Measurements from ENCODE around the gene NCOA1. TPM values are rescaled to one million over a fixed set of nuclear protein-coding genes. Genes with fewer than 3 reads are reported as not detected.
"Not testable (repeated sequence)": the region's sequence is repeated elsewhere in the genome, so short reads cannot be mapped to it uniquely, and the experiment has no call there.

The NCOA1 gene
- total and polyA plus RNA-seq, 2 donors (not counting 3 experiments of a cell fraction or from before 2014, with no cell fraction given) = 11.4 to 14.1 TPM

- BruUV-seq (replicated peaks) = no TSS peak
These were observed 57.0 kb downstream of the NCOA1 start for GRCh38 chr2:24548058-24548457.

GRCh38 chr2:24550301-24550700, 59.2 kb downstream of the NCOA1 start:
- FAIRE-seq; H3K9me1 ChIP-seq (replicated peaks; ENCODE audit: control insufficient read depth, extremely low read depth, insufficient read depth, low read length); CTCF ChIA-PET; H3K4me2 ChIP-seq (ENCODE audit: insufficient read depth, low read length); H3K9me3 ChIP-seq (replicated peaks; ENCODE audit: control insufficient read depth, insufficient read depth, low read length); H4K20me1 ChIP-seq (replicated peaks; ENCODE audit: control insufficient read depth, extremely low read depth, insufficient read depth, low read length); dilution Hi-C loops (cut with MboI; ENCODE audit: extremely low pct_ligation_motif_present, low sequenced_read_pairs); H3K27ac ChIP-seq (ENCODE audit: insufficient read depth, low read depth, low read length); H3K36me3 ChIP-seq (ENCODE audit: control insufficient read depth in 2 of 2, extremely low read depth in 1 of 2, insufficient read depth in 2 of 2, low read length in 2 of 2); intact Hi-C loops (cut with micrococcal nuclease); H2AFZ ChIP-seq (ENCODE audit: low read depth, low read length); H3K9ac ChIP-seq (replicated peaks; ENCODE audit: extremely low read depth, insufficient read depth, low read length); BruUV-seq (replicated peaks); H3K4me3 ChIP-seq (replicated peaks in 1 of 3; ENCODE audit: insufficient read depth in 1 of 3, low read depth in 1 of 3, low read length in 3 of 3); H3K4me1 ChIP-seq (ENCODE audit: control insufficient read depth, extremely low read depth, insufficient read depth, low read length); H3K79me2 ChIP-seq (ENCODE audit: control insufficient read depth, insufficient read depth, low read length); H3K27me3 ChIP-seq (ENCODE audit: control insufficient read depth in 2 of 2, insufficient read depth in 2 of 2, low read length in 2 of 2); DNase-seq (ENCODE audit: low read depth, low spot score); POLR2A ChIA-PET: not testable (repeated sequence)

More at GRCh38 chr2:24548058-24548457, 57.0 kb downstream of the NCOA1 start:
- Histone ChIP-seq H3K4me2 (ENCODE audit: insufficient read depth, low read length) (no peak overlapping the region), H2AFZ (ENCODE audit: low read depth, low read length) (no peak overlapping the region), H3K27ac (ENCODE audit: insufficient read depth, low read depth, low read length) (no peak overlapping the region), H3K9ac (replicated peaks; ENCODE audit: extremely low read depth, insufficient read depth, low read length) (no peak overlapping the region), H3K9me1 (replicated peaks; ENCODE audit: control insufficient read depth, extremely low read depth, insufficient read depth, low read length) (no peaks in the 10 kb centered on the region), H3K4me1 (ENCODE audit: control insufficient read depth, extremely low read depth, insufficient read depth, low read length) (no peaks in the 10 kb centered on the region), H3K79me2 (ENCODE audit: control insufficient read depth, insufficient read depth, low read length) (no peaks in the 10 kb centered on the region), H3K27me3 (ENCODE audit: control insufficient read depth in 2 of 2, insufficient read depth in 2 of 2, low read length in 2 of 2) (no peaks in the 10 kb centered on the region), H3K9me3 (replicated peaks; ENCODE audit: control insufficient read depth, insufficient read depth, low read length) (no peaks in the 10 kb centered on the region), H3K4me3 (replicated peaks in 1 of 3; ENCODE audit: insufficient read depth in 1 of 3, low read depth in 1 of 3, low read length in 3 of 3) (no peak overlapping the region), H3K36me3 (ENCODE audit: control insufficient read depth in 2 of 2, extremely low read depth in 1 of 2, insufficient read depth in 2 of 2, low read length in 2 of 2) (no peaks in the 10 kb centered on the region), H4K20me1 (replicated peaks; ENCODE audit: control insufficient read depth, extremely low read depth, insufficient read depth, low read length) (no peaks in the 10 kb centered on the region)
- intact Hi-C loops (cut with micrococcal nuclease) (no loop called here), dilution Hi-C loops (cut with MboI; ENCODE audit: extremely low pct_ligation_motif_present, low sequenced_read_pairs) (no loop called here)
- no peak for TF ChIP-seq POLR2A (IDR thresholded peaks at IDR 0.05; ENCODE audit: low read depth, low read length)
- TF ChIP-seq POLR2AphosphoS5 (IDR thresholded peaks at IDR 0.05; ENCODE audit: insufficient read depth, low read depth, low read length) = no peak
- no peak for DNase-seq (ENCODE audit: low read depth, low spot score)
- CTCF ChIA-PET = no interaction called here
- POLR2A ChIA-PET = no interaction called here
- FAIRE-seq = no peak

Measured in endothelial cell of umbilical vein (primary cell).